Activated T-cell treated with anti-CD3 and anti-CD28 coated beads for 48 hours (primary cell): Measurements from ENCODE around the gene KREMEN2.
A peak's percentile ranks its signal among the peaks of the same experiment; 100 is the strongest.

Experiments
- DNase-seq: peaks from one replicate; pipeline ENCODE4 v3.0.0-alpha.2; 2020; ENCODE audit warnings: low read depth

The KREMEN2 gene

GRCh38 chr16:2977440-2977839 lies 13.4 kb downstream of the KREMEN2 start:
- DNase-seq = no peak

DNA sequence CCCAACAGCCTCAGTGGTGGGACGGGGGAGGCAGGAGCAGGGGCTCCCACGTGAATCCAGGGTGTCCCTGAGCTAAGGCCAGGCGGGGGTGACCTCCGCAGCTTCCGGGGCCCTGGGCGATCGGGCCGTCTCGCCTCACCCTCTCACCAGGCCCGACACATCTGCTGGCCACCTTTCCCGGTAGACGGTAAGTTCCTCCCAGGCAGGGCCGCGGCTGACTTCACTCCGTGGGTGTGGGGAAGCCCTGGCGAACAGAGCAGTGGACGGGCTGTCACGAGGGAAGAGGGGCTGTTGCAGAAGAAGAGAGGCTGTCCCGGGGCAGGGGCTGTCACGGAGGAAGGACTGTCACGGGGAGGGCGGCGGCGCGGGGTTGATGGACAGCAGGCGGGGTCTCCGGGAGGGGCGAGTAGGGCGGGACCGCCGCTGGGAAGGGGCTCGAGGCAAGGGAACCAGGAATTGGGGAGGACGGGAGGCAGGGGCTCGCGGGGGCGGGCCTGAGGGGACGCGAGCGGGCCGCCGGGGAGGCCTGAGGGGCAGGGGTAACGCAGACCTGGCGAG lies 15.7 kb downstream of the KREMEN2 start:
- DNase-seq = no peak

DNA sequence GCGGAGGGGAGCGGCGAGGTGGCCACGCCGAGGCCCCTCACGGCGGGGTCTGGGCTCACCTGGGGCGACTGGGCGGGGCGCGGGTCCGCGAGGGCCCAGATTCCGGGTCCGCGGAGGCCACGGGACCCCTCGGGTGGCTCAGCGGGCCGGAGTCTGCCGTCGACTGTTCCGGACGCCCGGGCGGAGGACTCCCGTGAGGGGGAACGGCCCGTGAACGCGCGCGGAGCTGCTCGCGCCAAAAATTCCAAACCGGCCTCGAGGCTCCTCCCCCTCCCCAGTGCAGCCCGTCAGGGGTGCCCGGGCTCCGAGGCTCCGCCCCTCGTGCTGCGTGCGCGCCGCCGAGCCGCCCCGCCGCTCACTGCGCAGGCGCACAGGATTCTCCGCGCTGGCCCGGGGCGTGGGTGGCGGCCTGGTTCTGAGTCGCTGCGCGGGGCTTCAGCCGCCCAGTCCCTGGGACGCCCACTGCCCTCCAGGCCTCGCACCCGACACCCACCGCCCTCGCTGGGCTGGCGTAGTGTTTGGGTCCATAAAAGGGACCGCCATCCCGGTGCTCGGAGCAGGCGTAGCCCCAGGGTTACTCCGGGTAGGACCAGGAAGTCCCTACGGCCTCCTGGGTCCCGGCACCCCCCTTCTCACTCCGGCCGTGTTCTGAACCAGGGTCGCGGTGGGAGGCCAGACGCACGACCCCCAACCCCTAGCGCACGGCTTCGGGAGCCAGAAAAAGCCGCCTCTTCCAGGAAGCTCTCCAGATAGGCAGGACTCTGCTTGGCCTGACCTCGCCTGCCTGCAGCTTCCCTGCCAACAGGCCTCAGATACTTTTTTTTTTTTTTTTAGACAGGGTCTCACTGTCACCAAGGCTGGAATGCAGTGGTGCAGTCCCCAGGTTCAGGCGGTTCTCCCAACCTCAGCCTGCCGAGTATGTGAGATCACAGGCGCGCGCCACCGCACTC lies 16.4 kb downstream of the KREMEN2 start, which contains the start of gene PKMYT1:
TSS of gene PKMYT1 (minus strand) at position 220 of the 950 bp plus-strand sequence. CDS start 789 bp downstream, outside the sequence.
- DNase-seq = peak; percentile 98

- DNase-seq = no peak
Measured at GRCh38 chr16:2981177-2981898, 17.3 kb downstream of the KREMEN2 start.

DNA sequence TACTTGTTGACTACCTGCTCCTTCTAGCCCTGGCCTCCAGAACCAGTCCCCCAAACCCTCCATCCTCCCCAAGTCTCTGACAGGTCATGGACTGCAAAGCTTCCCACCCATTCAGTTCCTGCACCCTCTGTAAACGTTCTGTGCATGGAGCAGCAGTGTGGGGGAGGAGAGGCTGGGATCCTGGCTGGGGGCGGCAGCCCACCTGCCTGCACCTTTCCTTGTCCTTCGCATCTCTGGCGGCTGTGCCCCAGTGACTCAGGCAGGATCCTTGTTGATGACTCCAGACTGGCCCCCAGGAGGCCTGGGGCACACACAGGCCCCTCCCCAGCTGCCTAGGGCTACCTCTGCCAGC lies 17.8 kb downstream of the KREMEN2 start:
- DNase-seq = no peak

DNA sequence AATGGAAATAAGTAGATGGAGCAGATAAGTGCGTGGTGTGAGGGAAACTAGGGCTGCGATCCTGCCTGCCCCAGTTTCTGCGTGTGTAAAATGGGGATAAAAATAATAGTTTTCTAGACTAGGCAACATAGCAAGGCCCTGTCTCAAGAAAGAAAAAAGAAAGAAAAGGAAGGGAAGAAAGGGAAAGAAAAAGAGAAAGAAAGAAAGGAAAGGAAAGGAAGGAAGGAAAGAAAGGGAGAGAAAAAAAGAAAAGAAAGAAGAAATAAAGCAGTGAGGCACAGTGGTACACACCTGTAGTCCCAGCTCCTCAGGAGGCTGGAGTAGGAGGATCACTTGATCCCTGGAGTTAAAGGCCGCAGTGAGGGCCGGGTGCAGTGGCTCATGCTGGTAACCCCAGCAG lies 18.3 kb downstream of the KREMEN2 start:
- DNase-seq = no peak

- peak; percentile 87 for DNase-seq
Measured at GRCh38 chr16:2983706-2984136, 19.6 kb downstream of the KREMEN2 start.

GRCh38 chr16:2985462-2985861 lies 21.4 kb downstream of the KREMEN2 start:
- no peak for DNase-seq

- no peak for DNase-seq
Measured at GRCh38 chr16:2985893-2986355, 21.8 kb downstream of the KREMEN2 start.

- DNase-seq = no peak
Measured at GRCh38 chr16:2986623-2987188, 22.6 kb downstream of the KREMEN2 start.

DNA sequence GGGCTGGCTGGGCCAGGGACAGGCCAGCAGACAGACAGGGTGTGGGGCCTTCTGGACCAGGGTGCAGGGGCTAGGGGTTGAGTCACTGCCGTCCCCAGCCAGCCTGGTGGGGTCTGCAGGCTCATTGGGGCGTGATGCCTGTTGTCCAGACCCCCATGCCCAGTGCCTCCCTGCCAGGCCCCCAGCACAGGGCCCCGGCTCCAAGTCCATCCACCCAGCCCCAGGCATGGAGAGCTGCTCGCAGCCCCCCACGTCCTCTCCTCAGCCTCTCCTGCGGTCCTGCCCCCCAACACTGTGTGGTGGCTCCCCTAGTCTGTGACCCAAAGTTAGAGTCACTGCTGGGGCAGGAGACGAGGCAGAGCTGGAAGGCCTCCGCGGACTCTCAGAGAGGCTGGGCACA lies 23.2 kb downstream of the KREMEN2 start:
- no peak for DNase-seq

DNA sequence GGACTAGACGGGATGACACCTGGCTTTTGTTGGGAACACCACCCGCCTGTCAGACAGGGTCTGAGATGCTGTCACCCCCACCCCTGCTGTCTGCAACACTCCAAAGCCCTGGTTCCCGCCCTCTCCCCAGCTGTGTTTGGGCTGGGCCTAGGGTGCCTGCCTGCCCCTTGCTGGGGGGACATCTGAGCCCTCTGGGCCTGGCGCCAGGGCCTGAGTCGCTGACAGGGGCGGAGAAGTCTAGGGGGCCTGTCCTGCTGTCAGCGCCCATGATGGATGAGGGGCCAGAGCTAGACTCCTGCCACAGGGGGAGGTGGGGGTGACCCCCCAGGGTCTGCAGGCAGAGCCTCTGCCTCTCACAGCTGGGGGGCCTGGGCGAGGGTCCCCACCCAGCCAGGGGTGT lies 23.8 kb downstream of the KREMEN2 start:
- no peak for DNase-seq

DNA sequence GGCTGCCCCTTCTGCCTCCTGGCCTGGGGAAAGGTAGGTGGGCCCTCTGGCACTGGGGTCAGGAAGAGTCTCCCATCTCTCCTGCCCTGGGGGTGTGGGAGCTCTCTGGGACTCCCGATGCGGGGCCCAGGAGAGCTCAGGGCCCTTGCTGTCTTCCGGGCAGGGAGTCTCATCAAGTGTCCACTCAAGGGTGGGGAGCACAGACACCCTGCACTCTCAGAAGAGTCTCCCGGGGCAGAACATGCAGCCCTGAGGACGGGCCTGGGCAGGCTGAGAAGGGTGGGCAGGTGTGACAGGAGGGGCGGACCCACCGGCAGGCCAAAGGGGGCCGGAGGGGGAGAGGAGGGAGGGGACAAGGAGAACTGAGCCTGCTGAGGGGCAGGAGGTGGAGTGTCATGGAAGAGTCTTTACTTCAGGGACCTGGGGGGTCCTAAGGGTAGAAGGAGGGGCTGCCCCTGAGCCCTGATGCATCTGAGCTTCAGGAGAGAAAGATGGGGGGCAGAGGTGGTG lies 24.6 kb downstream of the KREMEN2 start:
- DNase-seq = no peak

DNA sequence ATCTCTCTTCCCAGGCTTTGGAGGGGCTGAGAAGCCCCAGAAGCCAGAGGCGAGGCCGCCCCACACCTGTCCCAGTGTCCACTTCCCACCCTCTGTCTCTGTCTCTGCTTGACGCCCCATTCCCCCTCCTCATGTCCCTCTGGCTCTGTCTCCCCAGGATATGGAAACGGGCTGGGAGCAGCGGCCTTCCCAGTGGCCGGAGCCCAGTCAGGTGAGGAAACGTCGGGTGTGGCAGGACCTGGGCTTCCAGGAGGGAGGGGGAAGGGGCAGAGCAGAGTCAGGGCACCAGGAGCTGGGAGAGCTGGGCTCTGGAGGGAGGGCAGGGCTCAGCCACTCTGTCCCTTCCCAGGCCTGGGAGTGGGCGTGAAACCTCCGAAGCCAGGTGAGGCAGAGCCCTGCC lies 26.8 kb downstream of the KREMEN2 start:
- DNase-seq = no peak

DNA sequence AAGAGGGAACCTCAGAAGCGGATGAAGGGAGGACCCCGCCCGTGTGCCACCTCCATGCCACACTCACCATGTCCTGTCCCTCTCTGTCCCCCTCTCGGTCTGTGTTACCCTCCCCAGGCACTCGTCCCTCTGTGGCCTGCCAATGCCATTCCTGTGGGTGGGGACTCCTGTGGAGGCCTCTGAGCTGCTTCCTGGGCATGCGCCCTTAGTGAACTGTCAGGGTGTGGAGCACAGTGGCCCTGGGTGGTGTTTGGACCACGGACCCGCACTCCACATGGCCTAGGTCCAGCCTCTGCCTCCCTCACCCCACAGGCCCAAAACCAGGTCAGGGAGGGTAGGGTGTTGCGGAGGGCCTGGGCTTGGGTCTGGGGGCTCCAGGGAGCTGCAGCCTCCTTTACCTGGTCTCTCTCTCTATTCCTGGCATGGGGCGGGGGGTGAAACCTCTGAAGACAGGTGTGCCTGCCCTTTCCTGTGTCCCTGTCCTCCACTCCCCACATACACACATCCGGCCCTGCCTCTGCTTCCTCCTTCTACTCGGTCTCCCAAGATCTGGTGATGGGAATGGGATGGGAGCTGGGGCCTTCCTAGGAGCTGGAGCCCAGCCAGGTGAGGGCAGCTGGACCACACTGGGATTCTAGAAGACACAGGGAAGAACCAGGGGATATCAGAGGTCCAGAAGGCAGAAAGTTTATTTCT lies 27.6 kb downstream of the KREMEN2 start:
- DNase-seq = no peak

DNA sequence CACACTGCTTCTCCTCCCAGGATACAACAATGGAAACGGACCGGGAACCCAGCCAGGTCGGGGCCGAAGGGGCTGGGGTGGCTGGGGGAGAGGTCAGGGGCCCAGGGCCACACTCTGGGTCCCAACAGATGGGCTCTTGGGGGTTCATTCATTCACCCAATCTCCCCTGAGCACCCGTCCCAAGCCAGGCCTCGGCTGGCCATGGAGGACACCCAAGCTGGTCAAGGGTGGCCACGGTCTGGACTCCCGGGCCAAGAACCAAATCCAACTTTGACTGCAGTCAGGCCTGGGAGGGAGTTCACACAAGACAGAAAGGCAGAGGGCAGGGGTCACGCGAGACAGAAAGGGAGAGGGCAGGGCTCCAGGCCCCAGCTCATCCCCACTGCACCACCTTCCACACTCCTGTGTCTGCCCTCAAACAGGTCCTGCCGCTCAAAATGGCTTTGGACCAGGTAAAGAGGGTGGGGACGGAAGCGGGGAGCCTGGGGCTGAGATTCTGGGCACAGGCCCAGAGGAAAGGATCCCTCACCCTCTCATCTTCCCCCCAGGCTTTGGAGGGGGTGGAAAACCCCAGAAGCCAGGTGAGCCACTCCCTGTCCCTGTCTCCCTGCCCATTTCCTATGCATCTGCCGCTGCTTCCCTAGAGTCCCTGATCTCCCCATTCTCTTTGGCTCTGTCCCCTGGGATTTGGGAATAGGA lies 28.5 kb downstream of the KREMEN2 start:
- no peak for DNase-seq

DNA sequence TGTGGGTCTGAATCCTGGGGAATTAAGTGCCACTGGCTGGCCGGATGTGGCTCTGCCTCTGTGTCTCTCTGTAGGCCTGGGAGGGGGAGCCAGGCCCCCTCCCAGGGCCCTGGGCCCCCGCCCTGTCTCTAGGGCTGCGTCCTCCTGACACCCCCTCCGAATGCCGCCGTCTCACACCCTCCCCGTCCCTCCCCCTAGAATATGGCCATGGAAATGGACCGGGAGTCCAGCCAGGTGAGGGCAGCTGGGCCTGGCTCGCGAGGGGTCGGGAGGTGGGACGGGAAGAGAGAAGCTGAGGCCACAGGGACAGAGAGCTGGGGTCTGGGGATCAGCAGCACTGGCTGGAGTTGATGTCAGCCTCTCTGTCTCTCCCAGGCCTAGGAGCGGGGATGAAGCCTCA lies 32.2 kb downstream of the KREMEN2 start:
- DNase-seq = no peak

DNA sequence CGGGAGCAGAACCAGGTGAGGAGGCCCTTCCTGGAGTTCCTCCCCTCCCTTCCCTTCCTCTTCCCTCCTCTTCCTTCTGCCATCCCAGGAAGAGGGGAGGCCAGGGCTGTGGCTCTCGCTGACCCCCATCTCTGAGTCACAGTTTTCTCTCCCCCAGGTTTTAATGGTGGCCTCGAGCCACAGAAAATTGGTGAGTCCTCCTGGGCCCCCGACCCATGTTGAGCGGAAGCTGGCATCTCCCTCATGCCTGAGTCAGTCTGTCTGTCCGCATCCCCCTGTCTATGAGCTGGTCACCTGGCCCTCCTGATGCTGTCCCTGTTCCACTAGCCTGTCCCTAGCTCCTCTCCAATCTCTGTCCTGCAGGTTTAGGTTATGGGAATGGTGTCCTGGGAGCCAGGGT lies 35.9 kb downstream of the KREMEN2 start:
- DNase-seq = no peak

DNA sequence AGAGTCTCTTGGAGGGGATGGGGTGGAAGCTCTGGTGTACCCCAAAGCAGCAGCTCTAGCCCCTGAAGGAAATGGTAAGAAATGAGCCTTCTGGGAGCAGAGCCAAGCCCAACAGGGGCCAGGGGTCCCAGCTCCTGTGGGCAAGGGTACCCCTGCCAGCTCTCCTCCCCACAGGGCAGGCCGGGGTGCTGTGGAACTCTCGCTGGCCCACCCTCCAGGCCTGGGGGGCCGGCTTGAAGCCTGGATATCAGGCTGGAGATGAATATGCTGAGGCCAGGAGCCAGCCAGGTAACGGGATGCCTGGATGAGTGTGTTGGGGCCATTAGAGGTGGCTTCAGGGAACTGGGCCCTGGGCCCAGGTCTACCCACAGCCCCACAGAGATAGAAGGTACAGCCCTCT lies 36.5 kb downstream of the KREMEN2 start:
- no peak for DNase-seq

DNA sequence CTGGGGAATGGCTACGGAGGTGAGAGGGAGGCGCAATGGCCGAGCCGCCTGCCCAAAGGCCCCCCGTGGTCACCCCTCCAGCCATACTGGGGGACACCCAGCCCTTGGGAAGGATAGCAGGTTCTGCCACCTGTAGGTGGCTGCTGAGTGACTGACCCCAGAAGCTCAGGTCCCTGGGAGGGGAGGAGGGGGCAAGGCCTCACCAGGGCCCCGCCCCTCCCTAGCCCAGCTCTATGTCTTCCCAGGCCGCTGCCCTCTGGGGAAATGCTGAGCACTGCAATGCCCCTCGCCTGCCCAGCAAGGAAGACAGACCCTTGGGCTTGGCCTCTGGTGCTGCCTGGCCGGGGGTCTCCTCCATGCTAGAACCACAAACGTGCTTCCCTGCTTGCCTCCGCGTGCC lies 37.2 kb downstream of the KREMEN2 start:
- DNase-seq = no peak
